LNCaP clone FGC (cell line): ENCODE results near the gene NIPA2.

ENCODE experiments used
- DNase-seq: peaks from one replicate; pipeline ENCODE4 v3.0.0-alpha.2; 2011; ENCODE audit warnings: low read depth
- H3K4me3 ChIP-seq: 2 replicates; pipeline ENCODE4 v1.5.1; 2011; ENCODE audit warnings: mild to moderate bottlenecking, low read depth, low read length, control low read depth
- TF ChIP-seq, protein P1 (sequence below): IDR thresholded peaks from 2 replicates; pipeline ENCODE4 v1.5.1; 2012; ENCODE audit warnings: mild to moderate bottlenecking; ENCODE audit not compliant: control insufficient read depth, insufficient read depth; ENCODE audit errors: extremely low read depth

NIPA2 gene

DNA sequence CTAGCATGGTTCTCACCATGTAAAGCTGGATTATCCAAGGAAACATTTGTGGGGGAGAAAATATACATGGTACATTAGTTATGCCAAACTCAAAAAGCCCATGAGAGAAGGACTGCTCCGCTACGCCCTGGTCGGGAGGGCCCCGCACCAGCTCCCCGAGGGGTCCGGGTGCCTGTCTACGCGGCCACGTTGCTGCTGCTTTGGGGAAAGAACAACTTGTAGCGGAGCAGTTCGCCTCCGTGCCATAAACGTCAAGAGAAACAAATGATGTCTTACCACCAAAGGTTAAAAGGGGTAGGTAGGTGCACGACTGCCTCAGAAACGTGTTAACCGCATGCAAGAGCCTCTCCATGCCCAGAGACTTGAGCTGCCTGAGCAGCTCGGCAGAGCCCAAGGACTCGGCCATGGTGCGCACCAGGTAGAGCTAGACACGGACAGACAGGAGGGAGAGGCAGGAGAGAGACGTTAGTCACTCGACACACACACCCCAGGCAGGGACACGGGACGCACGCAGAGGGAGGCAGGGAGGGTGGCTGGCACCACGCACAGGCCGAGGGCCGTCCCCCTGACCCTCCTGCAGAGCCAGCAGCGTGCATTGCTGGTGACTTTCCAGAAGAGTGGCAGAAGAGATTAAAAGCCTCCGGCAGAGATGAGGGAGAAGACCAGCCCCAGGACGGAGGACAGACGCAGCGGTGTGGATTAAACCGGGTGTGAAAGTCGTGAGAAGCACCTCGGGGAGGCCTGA is 78.3 kb downstream of the NIPA2 start:
- no peak for DNase-seq
- TF ChIP-seq, protein P1, sequence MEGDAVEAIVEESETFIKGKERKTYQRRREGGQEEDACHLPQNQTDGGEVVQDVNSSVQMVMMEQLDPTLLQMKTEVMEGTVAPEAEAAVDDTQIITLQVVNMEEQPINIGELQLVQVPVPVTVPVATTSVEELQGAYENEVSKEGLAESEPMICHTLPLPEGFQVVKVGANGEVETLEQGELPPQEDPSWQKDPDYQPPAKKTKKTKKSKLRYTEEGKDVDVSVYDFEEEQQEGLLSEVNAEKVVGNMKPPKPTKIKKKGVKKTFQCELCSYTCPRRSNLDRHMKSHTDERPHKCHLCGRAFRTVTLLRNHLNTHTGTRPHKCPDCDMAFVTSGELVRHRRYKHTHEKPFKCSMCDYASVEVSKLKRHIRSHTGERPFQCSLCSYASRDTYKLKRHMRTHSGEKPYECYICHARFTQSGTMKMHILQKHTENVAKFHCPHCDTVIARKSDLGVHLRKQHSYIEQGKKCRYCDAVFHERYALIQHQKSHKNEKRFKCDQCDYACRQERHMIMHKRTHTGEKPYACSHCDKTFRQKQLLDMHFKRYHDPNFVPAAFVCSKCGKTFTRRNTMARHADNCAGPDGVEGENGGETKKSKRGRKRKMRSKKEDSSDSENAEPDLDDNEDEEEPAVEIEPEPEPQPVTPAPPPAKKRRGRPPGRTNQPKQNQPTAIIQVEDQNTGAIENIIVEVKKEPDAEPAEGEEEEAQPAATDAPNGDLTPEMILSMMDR, result no peak
- H3K4me3 ChIP-seq, result no peak overlapping the region

DNA sequence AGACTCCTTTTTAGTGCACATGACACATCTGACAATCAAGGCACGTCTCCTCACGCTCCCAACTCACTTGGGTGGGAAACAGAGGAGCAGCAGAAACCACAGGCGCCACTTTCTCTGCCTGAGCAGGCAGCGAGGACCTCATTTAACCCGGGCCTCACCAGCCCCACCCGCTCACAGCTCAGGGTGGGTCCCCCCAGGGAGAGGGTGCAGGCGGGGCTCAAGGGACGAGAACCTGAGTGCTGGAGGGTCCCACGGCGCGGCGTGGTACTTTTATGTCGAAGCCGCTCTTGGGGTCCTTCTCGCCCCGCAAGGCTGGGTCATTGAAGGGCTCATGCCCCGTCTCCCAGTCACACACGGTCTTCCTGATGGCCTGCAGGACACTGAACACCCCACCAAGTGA is 79.1 kb downstream of the NIPA2 start:
- DNase-seq, result no peak
- TF ChIP-seq, protein P1, result no peak
- no peak overlapping the region for H3K4me3 ChIP-seq
